Keratinocyte (primary cell): ENCODE measurements around the gene C11orf86. TPM values are rescaled to one million over a fixed set of nuclear protein-coding genes. Genes with fewer than 3 reads are reported as not detected.

Source experiments
- DNase-seq: peaks from one replicate; pipeline ENCODE4 v3.0.0-alpha.2; 2011; ENCODE audit warnings: low read depth, missing footprints, low spot score
- FAIRE-seq: peaks from 2 replicates; lab custom pipeline; 2011; peaks lifted over from hg19 to GRCh38; lab: Jason Lieb, UNC
- H2AFZ ChIP-seq: 2 replicates; pipeline ENCODE4 v1.6.0; 2012; ENCODE audit warnings: low read length, control low read depth, inconsistent platforms; ENCODE audit not compliant: control insufficient read depth
- H3K27ac ChIP-seq: 2 replicates; pipeline ENCODE4 v1.5.1; 2011; ENCODE audit warnings: low read length; ENCODE audit not compliant: control insufficient read depth, insufficient read depth
- H3K27me3 ChIP-seq: 3 replicates; pipeline ENCODE4 v1.6.0; 2011; ENCODE audit warnings: low read length; ENCODE audit not compliant: control insufficient read depth, insufficient read depth; ENCODE audit errors: extremely low read depth
- H3K36me3 ChIP-seq, 2 experiments: 2 replicates in 1 of 2; 3 replicates in 1 of 2; pipeline ENCODE4 v1.5.1; 2011; ENCODE audit warnings: low read length in 2 of 2, mild to moderate bottlenecking in 1 of 2; ENCODE audit not compliant: control insufficient read depth in 2 of 2, insufficient read depth in 2 of 2; ENCODE audit errors: extremely low read depth in 1 of 2
- H3K4me1 ChIP-seq: 3 replicates; pipeline ENCODE4 v1.5.1; 2011; ENCODE audit warnings: low read length; ENCODE audit not compliant: control insufficient read depth, insufficient read depth; ENCODE audit errors: extremely low read depth
- H3K4me2 ChIP-seq: 3 replicates; pipeline ENCODE4 v1.6.0; 2011; ENCODE audit warnings: low read depth, low read length; ENCODE audit not compliant: control insufficient read depth, insufficient read depth; ENCODE audit errors: extremely low read depth
- H3K4me3 ChIP-seq, 3 experiments: fragments of 200-600 bp in 1 of 3; sonication (generic) in 1 of 3; 2 replicates in 2 of 3; 3 replicates in 1 of 3; pipeline ENCODE4 v1.5.1; 2011 to 2016; ENCODE audit warnings: low read length in 3 of 3, mild to moderate bottlenecking in 3 of 3, control low read depth in 2 of 3, inconsistent platforms in 1 of 3, low read depth in 1 of 3, mixed read lengths in 1 of 3, mixed run types in 1 of 3, moderate library complexity in 1 of 3; ENCODE audit not compliant: control insufficient read depth in 2 of 3, insufficient read depth in 2 of 3; ENCODE audit errors: extremely low read depth in 1 of 3
- H3K79me2 ChIP-seq: 2 replicates; pipeline ENCODE4 v1.6.0; 2012; ENCODE audit warnings: low read length; ENCODE audit not compliant: control insufficient read depth, insufficient read depth
- H3K9ac ChIP-seq: 3 replicates; pipeline ENCODE4 v1.6.0; 2011; ENCODE audit warnings: low read length; ENCODE audit not compliant: control insufficient read depth, insufficient read depth; ENCODE audit errors: extremely low read depth
- H3K9me1 ChIP-seq: 3 replicates; pipeline ENCODE4 v1.6.0; 2011; ENCODE audit warnings: low read length; ENCODE audit not compliant: control insufficient read depth, insufficient read depth; ENCODE audit errors: extremely low read depth
- H3K9me3 ChIP-seq: 2 replicates; pipeline ENCODE4 v1.5.1; 2012; ENCODE audit warnings: low read depth, low read length; ENCODE audit not compliant: control insufficient read depth
- H4K20me1 ChIP-seq: 3 replicates; pipeline ENCODE4 v1.6.0; 2011; ENCODE audit warnings: low read length; ENCODE audit not compliant: control insufficient read depth, insufficient read depth; ENCODE audit errors: extremely low read depth
- CTCF ChIP-seq, 3 experiments: IDR thresholded peaks in 1 of 3; conservative IDR thresholded peaks in 1 of 3; optimal IDR thresholded peaks in 1 of 3; 2 replicates in 2 of 3; 3 replicates in 1 of 3; pipeline versions ENCODE3 to v1.5.1; 2011; ENCODE audit warnings: low read length in 3 of 3, mild to moderate bottlenecking in 3 of 3, moderate library complexity in 2 of 3, control low read depth in 1 of 3, inconsistent platforms in 1 of 3; ENCODE audit not compliant: insufficient read depth in 2 of 3; ENCODE audit errors: extremely low read depth in 1 of 3
- EZH2 ChIP-seq: IDR thresholded peaks from one replicate; pipeline ENCODE4 v1.6.1; 2012; ENCODE audit warnings: inconsistent platforms, mild to moderate bottlenecking, low read length, moderate library complexity
- dilution Hi-C: fragments of 300-500 bp; cut with MboI; formaldehyde crosslinking; loops from one replicate; pipeline ENCODE4 v1.7.0; 2020; ENCODE audit warnings: low sequenced_read_pairs; ENCODE audit not compliant: extremely low pct_ligation_motif_present
- polyA plus RNA-seq, 5 experiments: library from polyadenylated mRNA; depleted of rRNA in 3 of 5; stranded (reverse) in 3 of 5; stranded (forward) in 1 of 5; unstranded in 1 of 5; fragments of >200 nt; gene quantifications; 1 replicate in 1 of 5; 2 replicates in 3 of 5; 3 replicates in 1 of 5; pipeline versions ENCODE4 v1.2.1 to v1.2.3, GENCODE V29; 2011 to 2012; ENCODE audit warnings: missing spikeins in 2 of 5, low read depth in 1 of 5, low replicate concordance in 1 of 5

C11orf86 gene
- polyA plus RNA-seq, 1 donor (not counting 4 experiments of a cell fraction or from before 2014, with no cell fraction given) = not detected

GRCh38 chr11:66962247-66962646 lies 12.9 kb upstream of the C11orf86 start:
- H3K79me2 ChIP-seq = no peaks in the 10 kb centered on the region
- H3K36me3 ChIP-seq = no peaks in the 10 kb centered on the region
- H3K27me3 ChIP-seq = no peaks in the 10 kb centered on the region
- no peak overlapping the region for H3K4me3 ChIP-seq
- dilution Hi-C loops = no loop called here
- H3K27ac ChIP-seq = no peak overlapping the region
- no peak overlapping the region for H3K4me2 ChIP-seq
- no peaks in the 10 kb centered on the region for H3K9me1 ChIP-seq
- no peaks in the 10 kb centered on the region for H3K9me3 ChIP-seq
- DNase-seq (no peak), FAIRE-seq (no peak)
- no peak for TF ChIP-seq CTCF (optimal IDR thresholded peaks at IDR 0.05 in 1 of 3, IDR thresholded peaks at IDR 0.05 in 1 of 3, conservative IDR thresholded peaks at IDR 0.05 in 1 of 3; ENCODE audit: extremely low read depth in 1 of 3, insufficient read depth in 2 of 3, low read length in 3 of 3)
- no peak for TF ChIP-seq EZH2
- H3K9ac ChIP-seq = no peak overlapping the region
- no peak overlapping the region for H2AFZ ChIP-seq
- H4K20me1 ChIP-seq = no peaks in the 10 kb centered on the region
- peaks cover 26% of the 10 kb centered on the region for H3K4me1 ChIP-seq

GRCh38 chr11:66962801-66963200 lies 12.3 kb upstream of the C11orf86 start:
- Histone ChIP-seq H3K4me1 (peaks cover 27% of the 10 kb centered on the region), H3K9me3 (no peaks in the 10 kb centered on the region), H3K4me2 (no peak overlapping the region), H3K9me1 (no peaks in the 10 kb centered on the region), H3K36me3 (no peaks in the 10 kb centered on the region), H3K4me3 (no peak overlapping the region), H3K9ac (no peak overlapping the region), H3K79me2 (no peaks in the 10 kb centered on the region), H4K20me1 (no peaks in the 10 kb centered on the region), H3K27ac (no peak overlapping the region), H2AFZ (no peak overlapping the region), H3K27me3 (no peaks in the 10 kb centered on the region)
- dilution Hi-C loops = no loop called here
- TF ChIP-seq CTCF (optimal IDR thresholded peaks at IDR 0.05 in 1 of 3, IDR thresholded peaks at IDR 0.05 in 1 of 3, conservative IDR thresholded peaks at IDR 0.05 in 1 of 3; ENCODE audit: extremely low read depth in 1 of 3, insufficient read depth in 2 of 3, low read length in 3 of 3) = no peak
- TF ChIP-seq EZH2 = no peak
- no peak for FAIRE-seq
- no peak for DNase-seq
